Brain microvascular endothelial cell (primary cell): ENCODE data around the gene GPS1.

ENCODE experiments used
- DNase-seq: peaks from one replicate; pipeline ENCODE4 v3.0.0-alpha.2; 2020
- H3K27ac ChIP-seq: fragments of 250-450 bp; sonication (Bioruptor Pico); 2 replicates; pipeline ENCODE4 v1.5.1; 2020; ENCODE audit warnings: mild to moderate bottlenecking, moderate library complexity
- H3K27me3 ChIP-seq: fragments of 250-450 bp; sonication (Bioruptor Pico); replicated peaks from 2 replicates; pipeline ENCODE4 v1.5.1; 2020; ENCODE audit warnings: mild to moderate bottlenecking
- H3K36me3 ChIP-seq: fragments of 250-450 bp; sonication (Bioruptor Pico); replicated peaks from 2 replicates; pipeline ENCODE4 v1.5.1; 2020; ENCODE audit warnings: mild to moderate bottlenecking
- H3K4me3 ChIP-seq: 2 replicates; pipeline ENCODE4 v1.5.1; 2011; ENCODE audit warnings: low read depth, mild to moderate bottlenecking, control low read depth, low read length, moderate library complexity
- in situ Hi-C: cut with HindIII; loops from 2 replicates; pipeline ENCODE4 v1.10.0; 2017; ENCODE audit warnings: low sequenced_read_pairs, low pct_ligation_motif_present
- TF ChIP-seq, protein P1 (sequence below): IDR thresholded peaks from 2 replicates; pipeline ENCODE4 v1.5.1; 2011; ENCODE audit warnings: low read depth, mild to moderate bottlenecking, moderate library complexity, low read length, control low read depth, inconsistent platforms; ENCODE audit errors: missing control alignments

The GPS1 gene

DNA sequence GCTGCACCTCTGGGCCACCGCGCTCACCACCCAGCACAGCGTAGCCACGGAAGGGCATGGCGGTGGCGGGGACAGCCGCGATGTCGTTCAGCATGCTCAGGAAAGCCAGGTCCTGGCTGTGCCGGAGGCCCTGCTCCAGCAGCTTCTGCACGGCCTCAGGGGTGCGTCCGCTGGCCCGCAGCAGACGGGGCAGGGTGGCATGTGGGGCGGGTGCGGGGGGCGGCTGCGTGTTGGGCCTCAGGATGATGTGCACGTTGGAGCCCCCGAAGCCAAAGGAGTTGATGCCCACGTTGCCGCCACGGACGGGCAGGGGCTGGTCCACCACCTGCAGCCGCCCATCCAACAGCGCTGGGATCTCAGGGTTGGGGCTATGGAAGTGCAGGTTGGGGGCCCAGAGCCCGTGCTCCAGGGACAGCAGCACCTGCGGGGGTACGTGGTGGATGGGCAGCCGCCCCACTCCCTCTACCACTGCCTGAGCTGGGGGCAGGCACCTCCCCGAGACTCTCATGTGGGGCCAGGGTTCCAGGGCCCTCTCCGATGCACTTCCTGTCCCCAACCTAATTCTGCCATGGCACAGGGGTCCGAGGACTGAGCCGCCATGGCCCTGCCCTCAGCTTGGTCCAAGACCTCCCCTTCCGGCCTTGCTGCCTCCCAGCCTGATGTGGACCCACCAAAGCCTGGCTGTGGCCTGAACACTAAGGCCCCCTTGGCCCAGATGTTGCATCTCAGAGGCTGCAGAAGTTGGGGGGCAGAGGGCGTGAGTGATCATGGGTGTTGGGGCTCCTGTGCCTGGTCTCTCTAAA lies 39.8 kb downstream of the GPS1 start:
- Histone ChIP-seq H3K4me3 (no peak overlapping the region), H3K27ac (no peak overlapping the region), H3K27me3 (no peaks in the 10 kb centered on the region), H3K36me3 (peaks cover 93% of the 10 kb centered on the region)
- in situ Hi-C loops, result no loop called here
- TF ChIP-seq, protein P1, sequence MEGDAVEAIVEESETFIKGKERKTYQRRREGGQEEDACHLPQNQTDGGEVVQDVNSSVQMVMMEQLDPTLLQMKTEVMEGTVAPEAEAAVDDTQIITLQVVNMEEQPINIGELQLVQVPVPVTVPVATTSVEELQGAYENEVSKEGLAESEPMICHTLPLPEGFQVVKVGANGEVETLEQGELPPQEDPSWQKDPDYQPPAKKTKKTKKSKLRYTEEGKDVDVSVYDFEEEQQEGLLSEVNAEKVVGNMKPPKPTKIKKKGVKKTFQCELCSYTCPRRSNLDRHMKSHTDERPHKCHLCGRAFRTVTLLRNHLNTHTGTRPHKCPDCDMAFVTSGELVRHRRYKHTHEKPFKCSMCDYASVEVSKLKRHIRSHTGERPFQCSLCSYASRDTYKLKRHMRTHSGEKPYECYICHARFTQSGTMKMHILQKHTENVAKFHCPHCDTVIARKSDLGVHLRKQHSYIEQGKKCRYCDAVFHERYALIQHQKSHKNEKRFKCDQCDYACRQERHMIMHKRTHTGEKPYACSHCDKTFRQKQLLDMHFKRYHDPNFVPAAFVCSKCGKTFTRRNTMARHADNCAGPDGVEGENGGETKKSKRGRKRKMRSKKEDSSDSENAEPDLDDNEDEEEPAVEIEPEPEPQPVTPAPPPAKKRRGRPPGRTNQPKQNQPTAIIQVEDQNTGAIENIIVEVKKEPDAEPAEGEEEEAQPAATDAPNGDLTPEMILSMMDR, result no peak
- no peak for DNase-seq

DNA sequence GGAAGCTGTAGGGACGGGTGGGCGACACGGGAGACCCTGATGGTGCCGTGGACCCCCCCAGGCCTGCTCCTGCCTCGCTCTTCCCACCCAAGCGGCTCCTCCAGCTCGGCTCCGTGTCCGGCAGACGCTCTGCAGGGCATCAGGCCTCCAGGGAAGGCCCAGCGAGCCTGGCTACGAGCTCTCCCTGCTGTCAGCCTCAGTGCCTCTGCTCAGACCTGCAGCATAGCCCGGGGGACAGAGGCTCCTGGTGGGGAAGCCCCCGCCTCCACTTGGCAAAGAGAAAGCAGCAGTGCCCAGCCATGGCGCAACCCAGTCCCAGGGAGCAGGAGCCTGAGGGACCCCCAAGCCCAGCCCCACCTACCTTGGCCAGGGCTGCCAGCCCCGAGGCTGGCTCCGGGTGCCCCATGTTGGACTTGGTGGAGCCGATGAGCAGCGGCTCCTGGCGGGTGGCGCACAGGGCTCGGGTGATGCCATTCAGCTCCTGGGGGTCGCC lies 40.4 kb downstream of the GPS1 start:
- in situ Hi-C loops, result no loop called here
- TF ChIP-seq, protein P1, result no peak
- Histone ChIP-seq H3K36me3 (peaks cover 87% of the 10 kb centered on the region), H3K4me3 (no peak overlapping the region), H3K27me3 (no peaks in the 10 kb centered on the region), H3K27ac (no peak overlapping the region)
- DNase-seq, result no peak

DNA sequence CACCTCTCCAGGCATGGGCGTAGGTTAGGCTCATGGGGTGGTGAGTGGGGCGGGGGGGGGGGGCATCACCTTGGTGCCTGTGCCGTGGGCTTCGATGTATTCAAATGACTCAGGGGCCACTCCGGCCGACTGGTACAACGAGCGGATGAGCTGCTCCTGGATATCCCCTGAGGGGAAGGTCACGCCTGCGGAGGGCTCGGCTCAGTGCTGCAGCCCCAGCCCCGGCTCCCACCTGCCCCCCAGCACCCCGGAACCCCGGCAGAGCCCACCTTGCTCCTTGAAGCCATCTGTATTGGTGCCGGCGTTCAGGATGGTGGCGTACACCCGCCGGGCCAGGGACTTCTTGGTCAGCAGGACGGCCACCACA lies 40.9 kb downstream of the GPS1 start:
- H3K27me3 ChIP-seq, result no peaks in the 10 kb centered on the region
- in situ Hi-C loops, result no loop called here
- peaks cover 83% of the 10 kb centered on the region for H3K36me3 ChIP-seq
- TF ChIP-seq, protein P1, result no peak
- no peak for DNase-seq
- no peak overlapping the region for H3K27ac ChIP-seq
- no peak overlapping the region for H3K4me3 ChIP-seq

DNA sequence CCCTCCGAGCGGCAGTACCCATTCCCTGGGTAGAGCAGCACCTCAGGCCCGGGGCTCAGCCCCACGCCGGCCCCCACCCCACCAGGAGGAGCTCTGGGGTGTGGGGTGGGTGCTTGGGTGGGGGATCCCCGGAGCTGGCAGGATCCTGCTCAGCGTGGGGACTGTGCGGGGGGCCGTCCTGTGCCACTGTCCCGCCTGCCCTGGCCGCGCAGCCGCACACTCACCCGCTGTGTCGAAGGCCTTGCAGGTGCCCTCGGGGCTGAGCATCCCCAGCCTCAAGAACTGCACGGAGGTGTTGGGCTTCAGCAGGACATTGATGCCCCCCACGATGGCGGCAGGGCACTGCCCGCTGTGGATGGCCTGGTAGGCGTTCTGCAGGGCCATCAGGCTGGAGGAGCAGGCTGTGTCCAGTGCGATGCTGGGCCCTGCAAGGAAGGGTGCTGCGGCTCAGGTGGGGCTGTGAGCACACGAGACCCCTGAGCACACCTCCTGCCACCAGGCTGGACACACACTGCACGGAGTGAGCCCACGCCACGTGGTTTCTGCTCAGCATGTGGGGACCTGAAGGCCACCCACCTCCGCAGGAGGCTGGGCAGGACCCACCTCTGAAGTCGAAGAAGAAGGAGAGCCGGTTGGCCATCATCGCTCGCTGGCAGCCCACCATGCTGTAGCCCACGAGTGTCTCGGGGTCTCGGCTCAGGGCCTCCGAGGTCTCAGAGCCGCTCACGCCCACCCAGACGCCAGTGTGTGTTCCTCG lies 41.5 kb downstream of the GPS1 start:
- TF ChIP-seq, protein P1, result no peak
- no peak for DNase-seq
- no peak overlapping the region for H3K4me3 ChIP-seq
- no peak overlapping the region for H3K27ac ChIP-seq
- H3K27me3 ChIP-seq, result no peaks in the 10 kb centered on the region
- peaks cover 78% of the 10 kb centered on the region for H3K36me3 ChIP-seq
- in situ Hi-C loops, result no loop called here

DNA sequence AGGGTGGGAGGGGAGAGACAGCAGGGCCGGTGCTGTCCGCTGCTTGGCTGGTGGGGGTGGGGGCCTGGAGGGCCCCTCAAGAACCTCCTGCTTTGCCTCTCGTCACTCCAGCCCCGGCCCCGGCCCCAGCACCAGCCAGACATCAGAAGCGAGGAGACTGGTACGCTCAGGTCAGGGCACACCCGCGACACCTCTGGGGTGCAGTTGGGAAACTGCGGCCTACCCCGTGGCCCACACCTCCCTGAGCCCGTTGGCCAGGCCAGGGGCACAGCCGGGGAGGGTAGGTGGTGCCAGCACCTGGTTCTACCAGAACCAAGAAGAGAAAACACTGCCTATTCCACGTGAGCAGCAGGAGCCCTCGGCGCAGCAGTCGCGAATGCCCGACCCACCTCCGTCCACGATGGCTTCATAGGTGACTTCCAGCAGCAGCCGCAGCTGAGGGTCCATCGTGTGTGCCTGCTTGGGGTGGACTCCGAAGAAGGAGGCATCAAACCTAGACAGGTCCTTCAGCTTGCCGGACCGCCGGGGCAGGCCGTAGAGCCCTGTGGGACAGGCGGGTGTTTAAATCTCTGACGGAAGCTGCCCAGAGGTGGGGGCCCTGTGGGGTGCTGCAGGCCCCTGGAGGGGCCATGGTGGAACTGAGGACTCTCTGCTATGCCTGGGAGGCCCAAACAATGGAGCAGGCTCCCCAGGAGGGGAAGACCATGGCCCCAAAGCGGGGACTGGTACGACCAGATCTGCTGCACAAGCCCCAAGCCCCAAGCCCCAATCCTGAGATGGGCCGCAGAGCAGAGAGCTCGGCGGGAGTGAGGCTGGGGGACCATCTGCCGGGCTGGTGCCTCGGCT lies 43.5 kb downstream of the GPS1 start:
- no peaks in the 10 kb centered on the region for H3K27me3 ChIP-seq
- H3K4me3 ChIP-seq, result peak overlapping the region; percentile 81
- in situ Hi-C loops, result no loop called here
- TF ChIP-seq, protein P1, result no peak
- peaks cover 58% of the 10 kb centered on the region for H3K36me3 ChIP-seq
- H3K27ac ChIP-seq, result no peak overlapping the region
- no peak for DNase-seq
